HepG2 (cell line): Measurements from ENCODE around the gene CD300LF. TPM values are rescaled to one million over a fixed set of nuclear protein-coding genes. Genes with fewer than 3 reads are reported as not detected.

Source experiments
- CEBPB ChIP-seq: IDR thresholded peaks from 2 replicates; pipeline ENCODE4 v1.6.1; 2011; ENCODE audit warnings: low read depth, low read length, improper control_type of control experiment, borderline replicate concordance
- CREM ChIP-seq, 2 experiments: sonication (generic) in 1 of 2; formaldehyde crosslinking in 1 of 2; IDR thresholded peaks; 2 replicates each; pipeline versions ENCODE4 v1.4.0 to v1.6.1; 2016 to 2020; ENCODE audit warnings: antibody characterized with exemption in 1 of 2, mild to moderate bottlenecking in 1 of 2, missing genetic modification reagents in 1 of 2
- MAX ChIP-seq: IDR thresholded peaks from 2 replicates; pipeline ENCODE4 v1.6.1; 2012; ENCODE audit warnings: inconsistent platforms
- MAZ ChIP-seq, 2 experiments: sonication (generic) in 1 of 2; formaldehyde crosslinking in 1 of 2; IDR thresholded peaks; 2 replicates each; pipeline versions ENCODE4 v1.5.0 to v1.6.1; 2012 to 2020; ENCODE audit warnings: low read depth in 2 of 2, mild to moderate bottlenecking in 2 of 2, borderline replicate concordance in 1 of 2, improper control_type of control experiment in 1 of 2, low read length in 1 of 2, missing genetic modification reagents in 1 of 2, moderate library complexity in 1 of 2
- MYPOP ChIP-seq: sonication (generic); formaldehyde crosslinking; IDR thresholded peaks from 2 replicates; pipeline ENCODE4 v1.8.1; 2023; ENCODE audit warnings: mild to moderate bottlenecking, moderate library complexity, missing genetic modification reagents
- SP1 ChIP-seq, 2 experiments: fragments of 450-650 bp in 1 of 2; sonication (generic) in 1 of 2; formaldehyde crosslinking in 1 of 2; IDR thresholded peaks; 2 replicates each; pipeline versions ENCODE4 v1.4.0 to v1.6.1; 2016 to 2020; ENCODE audit warnings: missing genetic modification reagents in 1 of 2
- ZC3H13 ChIP-seq: sonication (generic); formaldehyde crosslinking; IDR thresholded peaks from 2 replicates; pipeline ENCODE4 v1.8.1; 2023; ENCODE audit warnings: mild to moderate bottlenecking, missing genetic modification reagents, moderate library complexity
- ZNF263 ChIP-seq: sonication (generic); formaldehyde crosslinking; IDR thresholded peaks from 2 replicates; pipeline ENCODE4 v1.4.0; 2020; ENCODE audit warnings: missing genetic modification reagents
- ZNF580 ChIP-seq: IDR thresholded peaks from 2 replicates; pipeline ENCODE4 v1.6.1; 2016; ENCODE audit warnings: low read depth, borderline replicate concordance
- ZNF704 ChIP-seq: sonication (generic); formaldehyde crosslinking; IDR thresholded peaks from 2 replicates; pipeline ENCODE4 v1.8.1; 2023; ENCODE audit warnings: mild to moderate bottlenecking, inconsistent platforms, moderate library complexity, missing genetic modification reagents, borderline replicate concordance
- ZNF770 ChIP-seq: sonication (generic); formaldehyde crosslinking; IDR thresholded peaks from 2 replicates; pipeline ENCODE4 v1.5.0; 2020; ENCODE audit warnings: mild to moderate bottlenecking, missing genetic modification reagents
- polyA plus RNA-seq, 8 experiments: library from polyadenylated mRNA; depleted of rRNA in 3 of 8; stranded (reverse) in 7 of 8; unstranded in 1 of 8; fragments of >200 nt; fragmentation: Illumina TruSeq in 4 of 8; extraction: Trizol in 4 of 8; gene quantifications; 2 replicates each; pipeline versions ENCODE4 v1.2.1 to v1.2.3, GENCODE V29; 2011 to 2016; ENCODE audit warnings: low read depth in 4 of 8, missing spikeins in 1 of 8, mixed read lengths in 1 of 8; ENCODE audit not compliant: insufficient read depth in 1 of 8
- total RNA-seq, 5 experiments: library from RNA; depleted of rRNA; stranded (reverse); fragments of >200 nt; fragmentation: Illumina TruSeq; extraction: Trizol; gene quantifications; 2 replicates each; pipeline ENCODE4 v1.2.3, GENCODE V29; 2016; ENCODE audit warnings: low read depth in 1 of 5

The CD300LF gene
- total and polyA plus RNA-seq, 2 of the 13 experiments (the other 11 are each of a cell fraction or from before 2014, with no cell fraction given): not detected

- TF ChIP-seq ZNF704 (CRISPR knock-in tag): no peak
- TF ChIP-seq CEBPB: peak; percentile 91
- peak; percentile 76; the same call in 1 of the 2 replicates for TF ChIP-seq ZNF770 (CRISPR knock-in tag)
- TF ChIP-seq SP1 (IDR thresholded peaks at IDR 0.05): no peak
- 0 out of 2 replicates have a peak, but pooled peaks have one; percentile 24 for TF ChIP-seq SP1 (CRISPR knock-in tag; IDR thresholded peaks at IDR 0.05)
- peak; percentile 36 for TF ChIP-seq MAX
- 0 out of 2 replicates have a peak, but pooled peaks have one; percentile 57 for TF ChIP-seq ZC3H13 (CRISPR knock-in tag)
- TF ChIP-seq MYPOP: peak; percentile 36; the same call in 1 of the 2 replicates
- 0 out of 2 replicates have a peak, but pooled peaks have one; percentile 16 for TF ChIP-seq ZNF263
- TF ChIP-seq CREM (IDR thresholded peaks at IDR 0.05): 0 out of 2 replicates have a peak, but pooled peaks have one; percentile 28
- TF ChIP-seq CREM (CRISPR knock-in tag; IDR thresholded peaks at IDR 0.05): no peak
- 0 out of 2 replicates have a peak, but pooled peaks have one; percentile 35 for TF ChIP-seq ZNF580 (CRISPR knock-in tag)
- no peak for TF ChIP-seq MAZ (IDR thresholded peaks at IDR 0.05; ENCODE audit: borderline replicate concordance, low read depth, low read length)
- 0 out of 2 replicates have a peak, but pooled peaks have one; percentile 16 for TF ChIP-seq MAZ (CRISPR knock-in tag; IDR thresholded peaks at IDR 0.05; ENCODE audit: low read depth)
Measured at GRCh38 chr17:74752415-74752814, 39.7 kb upstream of the CD300LF start (continued).
